ENCODE results near the gene AP5B1.

GRCh38 chr11:65778431-65778900 is 2.3 kb downstream of the AP5B1 start:
- TF ChIP-seq, protein P1, sequence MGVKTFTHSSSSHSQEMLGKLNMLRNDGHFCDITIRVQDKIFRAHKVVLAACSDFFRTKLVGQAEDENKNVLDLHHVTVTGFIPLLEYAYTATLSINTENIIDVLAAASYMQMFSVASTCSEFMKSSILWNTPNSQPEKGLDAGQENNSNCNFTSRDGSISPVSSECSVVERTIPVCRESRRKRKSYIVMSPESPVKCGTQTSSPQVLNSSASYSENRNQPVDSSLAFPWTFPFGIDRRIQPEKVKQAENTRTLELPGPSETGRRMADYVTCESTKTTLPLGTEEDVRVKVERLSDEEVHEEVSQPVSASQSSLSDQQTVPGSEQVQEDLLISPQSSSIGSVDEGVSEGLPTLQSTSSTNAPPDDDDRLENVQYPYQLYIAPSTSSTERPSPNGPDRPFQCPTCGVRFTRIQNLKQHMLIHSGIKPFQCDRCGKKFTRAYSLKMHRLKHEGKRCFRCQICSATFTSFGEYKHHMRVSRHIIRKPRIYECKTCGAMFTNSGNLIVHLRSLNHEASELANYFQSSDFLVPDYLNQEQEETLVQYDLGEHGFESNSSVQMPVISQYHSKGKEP (tag by site-specific recombination; IDR thresholded peaks at IDR 0.05): no peak
- TF ChIP-seq, protein P2, sequence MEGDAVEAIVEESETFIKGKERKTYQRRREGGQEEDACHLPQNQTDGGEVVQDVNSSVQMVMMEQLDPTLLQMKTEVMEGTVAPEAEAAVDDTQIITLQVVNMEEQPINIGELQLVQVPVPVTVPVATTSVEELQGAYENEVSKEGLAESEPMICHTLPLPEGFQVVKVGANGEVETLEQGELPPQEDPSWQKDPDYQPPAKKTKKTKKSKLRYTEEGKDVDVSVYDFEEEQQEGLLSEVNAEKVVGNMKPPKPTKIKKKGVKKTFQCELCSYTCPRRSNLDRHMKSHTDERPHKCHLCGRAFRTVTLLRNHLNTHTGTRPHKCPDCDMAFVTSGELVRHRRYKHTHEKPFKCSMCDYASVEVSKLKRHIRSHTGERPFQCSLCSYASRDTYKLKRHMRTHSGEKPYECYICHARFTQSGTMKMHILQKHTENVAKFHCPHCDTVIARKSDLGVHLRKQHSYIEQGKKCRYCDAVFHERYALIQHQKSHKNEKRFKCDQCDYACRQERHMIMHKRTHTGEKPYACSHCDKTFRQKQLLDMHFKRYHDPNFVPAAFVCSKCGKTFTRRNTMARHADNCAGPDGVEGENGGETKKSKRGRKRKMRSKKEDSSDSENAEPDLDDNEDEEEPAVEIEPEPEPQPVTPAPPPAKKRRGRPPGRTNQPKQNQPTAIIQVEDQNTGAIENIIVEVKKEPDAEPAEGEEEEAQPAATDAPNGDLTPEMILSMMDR (tag by site-specific recombination; IDR thresholded peaks at IDR 0.05): no peak
- TF ChIP-seq SP2 (tag by site-specific recombination; IDR thresholded peaks at IDR 0.05): no peak
- no peak for TF ChIP-seq ZNF133 (tag by site-specific recombination; IDR thresholded peaks at IDR 0.05)
- TF ChIP-seq ELK4 (IDR thresholded peaks at IDR 0.05; ENCODE audit: borderline replicate concordance, low read depth, low read length): no peak
- TF ChIP-seq, protein P3, sequence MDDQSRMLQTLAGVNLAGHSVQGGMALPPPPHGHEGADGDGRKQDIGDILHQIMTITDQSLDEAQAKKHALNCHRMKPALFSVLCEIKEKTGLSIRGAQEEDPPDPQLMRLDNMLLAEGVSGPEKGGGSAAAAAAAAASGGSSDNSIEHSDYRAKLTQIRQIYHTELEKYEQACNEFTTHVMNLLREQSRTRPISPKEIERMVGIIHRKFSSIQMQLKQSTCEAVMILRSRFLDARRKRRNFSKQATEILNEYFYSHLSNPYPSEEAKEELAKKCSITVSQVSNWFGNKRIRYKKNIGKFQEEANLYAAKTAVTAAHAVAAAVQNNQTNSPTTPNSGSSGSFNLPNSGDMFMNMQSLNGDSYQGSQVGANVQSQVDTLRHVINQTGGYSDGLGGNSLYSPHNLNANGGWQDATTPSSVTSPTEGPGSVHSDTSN (CRISPR knock-in tag; IDR thresholded peaks at IDR 0.05): no peak
- no peak for TF ChIP-seq ZBTB21 (tag by site-specific recombination; IDR thresholded peaks at IDR 0.05)
- no peak for TF ChIP-seq ZNF571 (tag by site-specific recombination; IDR thresholded peaks at IDR 0.05)
- TF ChIP-seq ZNF501 (tag by site-specific recombination; IDR thresholded peaks at IDR 0.05): no peak
- TF ChIP-seq, protein P4, sequence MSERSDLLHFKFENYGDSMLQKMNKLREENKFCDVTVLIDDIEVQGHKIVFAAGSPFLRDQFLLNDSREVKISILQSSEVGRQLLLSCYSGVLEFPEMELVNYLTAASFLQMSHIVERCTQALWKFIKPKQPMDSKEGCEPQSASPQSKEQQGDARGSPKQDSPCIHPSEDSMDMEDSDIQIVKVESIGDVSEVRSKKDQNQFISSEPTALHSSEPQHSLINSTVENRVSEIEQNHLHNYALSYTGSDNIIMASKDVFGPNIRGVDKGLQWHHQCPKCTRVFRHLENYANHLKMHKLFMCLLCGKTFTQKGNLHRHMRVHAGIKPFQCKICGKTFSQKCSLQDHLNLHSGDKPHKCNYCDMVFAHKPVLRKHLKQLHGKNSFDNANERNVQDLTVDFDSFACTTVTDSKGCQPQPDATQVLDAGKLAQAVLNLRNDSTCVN (tag by site-specific recombination; optimal IDR thresholded peaks at IDR 0.05): no peak
- TF ChIP-seq GLI4 (tag by site-specific recombination; IDR thresholded peaks at IDR 0.05): no peak
- TF ChIP-seq ZNF701 (tag by site-specific recombination; IDR thresholded peaks at IDR 0.05): no peak
- no peak for TF ChIP-seq ZNF433 (tag by site-specific recombination; IDR thresholded peaks at IDR 0.05; ENCODE audit: low read depth)
- TF ChIP-seq ZFP41 (tag by site-specific recombination; IDR thresholded peaks at IDR 0.05; ENCODE audit: borderline replicate concordance): no peak

All from HEK293 (cell line).